NCI-H1105 treated with DMSO at 0.1 percent for 48 hours (cell line): Measurements from ENCODE around the gene DCHS1.

Experiments used
- DNase-seq: peaks from one replicate; lab custom pipeline; 2025; lab: John Stamatoyannopoulos, UW

Gene DCHS1

DNA sequence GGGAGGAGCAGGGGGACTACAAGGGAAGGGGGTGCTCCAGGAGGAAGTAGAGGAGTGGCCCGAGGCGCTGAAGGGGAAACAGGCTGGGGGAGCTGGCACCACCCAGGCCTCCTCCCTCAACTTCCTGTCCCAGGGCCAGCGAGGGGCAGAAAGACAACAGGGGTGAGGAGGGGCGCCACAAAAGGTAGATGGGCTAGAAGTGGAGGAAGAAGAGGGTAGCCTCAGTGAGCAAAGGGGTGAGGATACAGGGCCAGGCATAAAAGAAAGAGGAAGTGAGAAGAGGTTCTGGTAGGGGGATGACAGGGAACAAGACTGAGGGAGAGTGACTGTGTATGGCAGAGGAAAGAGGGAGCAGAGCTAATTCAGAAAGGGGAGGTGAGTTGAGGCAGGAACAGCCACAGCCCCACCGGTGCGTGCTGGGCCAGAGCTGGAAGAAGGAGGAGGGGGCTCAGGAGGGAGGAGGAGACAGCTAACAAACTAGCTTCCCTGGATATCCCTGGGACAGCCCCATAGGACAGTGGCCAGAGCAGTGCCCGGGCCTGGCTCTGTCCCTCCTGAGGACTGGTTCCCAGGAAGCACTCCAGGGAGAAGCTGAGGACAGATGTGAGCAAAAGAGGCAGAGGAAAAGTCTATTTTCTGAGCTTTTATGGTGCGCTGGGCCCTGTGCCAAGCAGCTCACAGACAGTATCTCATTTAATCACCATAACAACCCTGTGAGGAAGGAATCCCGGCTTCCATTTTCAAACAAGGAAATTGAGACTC, 8.5 kb downstream of the DCHS1 start:
- DNase-seq, result no peak

DNA sequence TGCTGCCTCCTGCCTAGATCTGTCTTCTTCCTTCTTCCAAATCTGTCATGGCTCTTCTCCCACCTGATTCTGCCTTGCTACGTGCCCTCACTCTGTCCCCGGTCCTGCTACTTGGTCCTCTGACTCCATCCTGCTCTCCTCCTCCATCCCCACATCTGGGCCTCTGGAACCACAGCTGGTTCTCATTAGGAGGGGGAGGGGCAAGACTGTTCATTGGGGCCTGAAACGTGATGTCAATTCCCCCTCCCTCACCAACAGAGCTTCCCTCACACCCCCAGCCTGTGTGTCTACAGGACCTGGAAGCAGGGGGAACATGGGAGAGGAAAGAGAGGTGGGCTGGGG, 9.1 kb downstream of the DCHS1 start:
- no peak for DNase-seq

DNA sequence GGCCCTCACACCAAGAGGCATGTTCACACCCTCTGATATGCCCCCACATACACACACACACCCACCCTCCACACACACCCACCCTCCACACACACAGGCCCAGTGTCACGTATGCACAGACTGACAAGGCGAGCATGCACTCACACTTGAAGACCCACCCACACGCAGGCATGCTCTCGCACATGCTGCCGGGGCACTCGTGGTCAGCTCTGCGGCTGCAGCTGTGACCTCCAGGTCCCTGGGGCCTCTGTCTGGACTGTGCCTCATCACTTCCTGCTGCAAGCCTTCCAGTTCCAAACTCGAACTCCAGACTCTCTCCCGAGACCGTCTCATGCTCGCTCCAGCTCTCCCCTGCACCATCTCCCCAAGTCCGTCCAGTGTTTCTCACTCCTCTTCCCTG, 9.5 kb downstream of the DCHS1 start:
- no peak for DNase-seq

DNA sequence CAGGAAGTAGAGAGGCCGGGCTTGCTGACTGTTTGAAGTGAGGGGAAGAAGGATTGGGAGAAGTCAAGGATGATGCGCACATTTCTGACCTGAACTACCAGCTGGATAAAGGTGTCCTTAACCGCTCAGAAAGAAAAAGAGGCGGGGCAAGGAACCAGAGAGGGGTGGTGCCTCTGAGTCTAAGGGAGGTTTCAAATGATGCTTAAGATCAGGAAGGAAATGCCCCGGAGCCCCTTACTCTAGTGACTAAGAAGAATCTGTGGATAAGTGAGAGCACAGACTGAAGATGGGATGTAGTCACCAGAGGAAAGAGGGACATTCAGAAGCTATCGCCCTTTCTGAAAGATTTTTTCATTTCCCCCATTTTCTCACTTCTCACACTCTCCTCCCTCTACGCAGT, 12.7 kb downstream of the DCHS1 start:
- DNase-seq, result no peak

DNA sequence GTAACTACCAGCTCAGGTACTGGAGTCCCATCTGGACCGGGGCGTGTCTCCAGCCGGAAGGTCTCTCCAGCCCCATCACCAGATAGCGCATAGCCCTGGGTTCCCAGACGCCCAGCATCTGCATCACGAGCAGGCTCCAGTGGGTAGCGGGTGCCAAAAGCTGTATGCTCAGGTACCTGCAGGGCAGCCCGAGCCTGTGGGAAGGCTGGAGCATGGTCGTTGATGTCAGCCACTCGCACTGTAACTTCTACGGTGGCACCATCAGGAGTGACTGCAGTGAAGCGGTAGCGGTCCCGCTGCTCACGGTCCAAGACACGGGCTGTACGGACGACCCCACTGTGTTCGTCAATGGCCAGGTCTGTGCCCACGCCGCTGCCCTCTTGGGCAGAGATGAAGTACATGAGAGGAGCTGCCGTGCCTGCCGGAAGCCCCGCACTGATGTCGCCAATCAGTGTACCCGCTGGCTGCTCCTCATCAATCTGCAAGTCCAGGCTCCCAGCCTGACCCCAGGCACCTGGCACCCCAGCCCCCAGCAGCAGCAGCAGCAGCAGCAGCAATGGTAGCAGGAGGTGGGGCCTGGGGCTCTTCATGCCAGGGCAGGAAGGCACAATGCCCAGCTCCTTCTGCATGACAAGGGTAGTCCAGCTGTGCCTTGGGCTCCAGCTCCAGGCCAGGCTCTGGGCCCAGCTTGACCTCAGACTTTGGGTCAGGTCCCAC, 14.5 kb downstream of the DCHS1 start:
- no peak for DNase-seq

DNA sequence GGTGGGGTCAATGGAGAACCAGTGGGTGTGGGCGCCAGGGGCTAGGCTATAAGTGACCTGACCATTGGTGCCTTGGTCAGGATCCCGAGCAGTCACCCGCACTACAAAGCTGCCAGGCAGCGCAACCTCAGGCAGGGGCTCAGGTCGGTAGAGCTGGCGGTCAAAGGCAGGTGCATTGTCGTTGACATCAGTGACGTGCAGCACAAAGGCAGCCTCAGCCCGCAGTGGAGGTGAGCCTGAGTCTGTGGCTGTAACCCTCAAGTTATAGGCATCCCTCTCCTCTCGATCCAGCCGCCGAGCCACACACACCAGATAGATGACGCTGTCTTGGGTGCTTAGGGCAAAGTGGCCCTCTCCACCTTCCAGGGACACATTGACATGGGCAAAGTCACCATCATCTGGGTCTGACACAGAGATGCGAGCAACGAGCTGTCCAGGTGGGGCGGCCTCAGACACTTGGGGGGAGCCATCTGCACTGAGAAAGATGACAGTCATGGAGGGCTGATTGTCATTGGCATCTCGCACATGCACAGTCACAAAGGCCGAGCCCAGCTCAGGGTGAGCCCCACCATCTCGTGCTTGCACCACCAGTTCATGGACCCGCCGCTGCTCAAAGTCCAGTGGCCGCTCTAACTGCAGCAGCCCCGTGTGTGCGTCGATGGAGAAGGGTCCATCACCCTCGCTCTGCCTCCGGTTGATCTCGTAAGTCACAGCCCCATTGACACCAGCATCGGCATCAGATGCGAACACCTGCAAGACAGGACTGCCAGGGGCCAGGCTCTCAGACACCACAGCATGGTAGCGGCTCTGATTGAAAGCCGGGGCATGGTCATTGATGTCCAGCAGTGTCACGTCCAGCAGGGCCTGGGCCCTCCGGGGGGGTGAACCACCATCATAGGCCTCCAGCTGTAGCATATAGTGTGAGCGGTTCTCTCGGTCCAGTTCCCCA, 15.3 kb downstream of the DCHS1 start:
- no peak for DNase-seq

DNA sequence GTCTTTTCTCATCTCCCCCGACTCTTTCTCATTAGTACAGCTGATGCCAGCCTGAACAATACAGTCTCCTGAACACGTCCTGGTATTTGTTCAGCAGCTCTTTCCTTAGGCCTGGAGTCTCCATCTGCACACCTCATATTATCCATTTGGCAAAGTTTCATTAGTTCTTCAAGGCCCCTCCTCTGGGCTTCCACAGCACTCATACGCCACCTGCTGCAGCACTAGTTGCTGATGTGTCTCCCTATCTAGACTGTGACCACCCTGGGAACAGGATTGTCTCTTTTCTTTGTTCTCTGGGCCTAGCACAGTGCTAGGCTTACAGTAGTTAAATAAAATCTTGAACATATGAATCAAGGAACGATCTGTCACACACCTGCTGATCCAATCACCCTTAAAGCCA, 17.2 kb downstream of the DCHS1 start:
- DNase-seq, result no peak

DNA sequence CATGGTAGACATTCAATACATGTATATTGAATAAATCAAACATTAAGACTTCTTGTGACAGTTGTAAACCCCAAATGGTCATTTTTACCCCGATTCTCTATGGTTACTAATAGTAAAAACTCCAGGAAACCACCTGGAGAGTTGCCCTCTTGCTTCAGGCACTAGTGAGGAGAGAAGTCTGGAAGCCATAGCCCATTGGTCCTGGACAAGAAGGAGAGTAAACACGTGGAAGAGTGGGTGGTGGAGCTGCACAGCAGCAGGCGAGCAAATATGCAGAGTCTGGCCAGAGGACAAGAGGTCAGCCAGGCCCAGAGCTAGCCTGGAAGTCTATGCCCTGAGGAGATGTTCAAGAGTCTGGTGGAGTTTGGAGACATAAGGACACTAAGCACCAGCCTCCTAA, 17.7 kb downstream of the DCHS1 start:
- DNase-seq, result no peak

DNA sequence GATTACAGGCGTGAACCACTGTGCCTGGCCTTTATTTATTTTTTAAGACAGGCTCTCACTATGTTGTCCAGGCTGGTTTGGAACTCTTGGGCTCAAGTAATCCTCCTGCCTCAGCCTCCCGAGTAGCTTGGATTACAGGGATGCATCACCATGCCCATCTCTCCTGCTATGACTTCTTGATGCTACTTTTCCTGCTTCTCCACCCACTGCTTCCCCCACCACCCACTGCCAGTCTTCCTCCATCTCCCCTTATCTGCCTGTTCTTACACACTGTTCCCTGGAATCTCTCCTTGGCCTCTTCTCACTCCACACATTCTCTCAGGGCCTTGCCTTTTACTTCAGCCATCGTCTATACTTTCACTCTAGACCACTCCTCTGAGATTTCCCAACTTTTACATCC, 19.1 kb downstream of the DCHS1 start:
- DNase-seq, result no peak

DNA sequence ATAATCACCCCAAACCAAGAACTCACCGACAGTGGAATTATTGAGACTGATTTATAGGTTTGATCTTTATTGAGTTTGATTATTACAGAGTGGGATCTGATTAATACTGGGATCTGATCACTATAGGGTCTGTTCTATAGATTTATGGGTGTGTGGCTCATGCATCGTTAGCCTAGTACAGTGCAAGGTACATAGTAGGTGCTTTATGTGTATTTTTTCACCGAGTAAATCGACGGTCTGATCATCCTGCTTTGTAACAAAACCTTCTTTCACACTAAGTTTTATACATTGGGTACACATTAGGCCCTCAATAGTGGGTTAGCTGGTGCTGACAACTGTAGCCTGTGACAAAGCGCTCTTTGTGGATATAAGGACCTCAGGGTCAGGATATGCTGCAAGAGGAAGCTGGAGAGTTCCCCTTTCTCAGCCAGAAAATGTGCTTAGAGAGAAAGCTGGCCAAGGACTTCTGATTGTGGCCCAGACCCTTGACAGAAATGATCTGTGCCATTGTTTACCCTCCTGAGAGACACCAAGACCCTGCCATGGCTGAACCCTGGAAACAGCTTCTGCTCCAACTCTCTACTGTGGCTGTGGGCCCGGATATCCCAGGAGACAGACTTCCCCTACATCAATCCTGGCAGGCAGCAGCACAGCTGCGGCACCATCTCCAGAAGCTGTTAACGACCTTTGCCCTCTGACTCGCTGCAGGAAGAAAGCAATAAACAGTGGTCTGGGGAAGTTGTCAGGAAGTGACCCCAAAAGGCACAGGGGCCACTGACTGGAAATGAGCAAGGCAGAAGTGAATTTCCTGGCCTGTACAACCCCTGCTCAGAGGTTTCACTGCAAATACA, 20.3 kb downstream of the DCHS1 start:
- DNase-seq, result no peak

DNA sequence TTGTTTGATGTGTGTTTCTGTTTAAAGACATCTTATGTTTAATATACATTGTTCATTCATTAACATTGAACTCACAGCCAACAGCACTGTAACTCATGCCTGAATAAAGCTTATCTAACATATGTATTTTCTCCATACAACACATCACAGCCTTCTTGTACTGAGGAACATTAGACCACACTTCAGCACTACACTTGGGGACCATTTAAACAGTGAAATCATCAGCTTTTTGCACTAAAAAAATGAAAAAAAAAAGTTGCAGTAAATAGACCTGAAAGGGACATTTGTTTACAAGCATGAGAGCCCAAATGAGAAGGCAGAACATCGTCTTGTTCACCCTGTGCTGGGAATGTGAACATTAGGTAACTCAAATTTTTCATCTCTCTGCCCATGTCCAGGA, 21.1 kb downstream of the DCHS1 start:
- no peak for DNase-seq

DNA sequence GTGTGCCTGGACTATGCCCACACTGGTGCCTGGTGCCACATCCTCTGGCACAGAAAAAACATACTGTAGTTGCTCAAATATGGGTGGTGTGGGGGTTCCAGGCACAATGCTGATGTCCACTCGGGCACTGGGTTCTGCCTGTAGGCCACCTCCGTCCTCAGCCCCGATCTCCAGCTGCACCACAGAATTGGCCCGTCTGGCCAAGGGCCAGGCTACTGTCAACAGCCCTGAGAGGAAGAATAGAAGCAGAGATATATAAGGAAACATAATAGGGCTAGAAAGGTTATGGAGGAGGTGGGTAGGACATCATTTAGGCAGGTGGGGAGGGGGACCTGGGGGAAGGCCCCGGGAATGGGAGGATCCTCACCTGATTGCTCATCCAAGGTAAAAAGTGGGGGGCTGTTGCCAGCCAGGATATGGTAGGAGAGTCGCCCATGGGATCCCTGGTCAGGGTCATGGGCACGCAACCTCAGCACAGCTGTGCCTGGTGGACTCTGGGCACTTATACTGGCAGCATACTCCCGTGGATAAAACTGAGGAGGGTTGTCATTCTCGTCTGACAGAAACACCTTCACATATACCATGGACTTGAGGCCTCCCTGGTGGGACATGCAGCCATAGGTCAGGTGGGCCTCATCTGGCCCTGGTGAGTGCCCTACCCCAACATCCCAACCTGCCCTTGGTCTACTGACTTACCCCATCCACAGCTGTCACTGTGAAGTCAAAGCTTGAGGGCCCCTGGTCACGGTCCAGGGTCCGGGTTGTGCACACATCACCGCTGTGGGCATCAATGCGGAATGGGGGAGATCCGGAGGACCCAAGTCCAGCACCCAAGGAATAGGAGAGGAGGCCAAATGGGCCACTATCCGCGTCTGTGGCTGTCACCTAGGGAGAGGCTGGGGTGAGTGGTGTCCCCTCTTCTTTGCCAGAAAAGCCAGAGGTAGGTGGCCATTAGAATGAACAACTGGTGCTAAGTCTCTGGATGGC, 21.9 kb downstream of the DCHS1 start:
- DNase-seq, result no peak

DNA sequence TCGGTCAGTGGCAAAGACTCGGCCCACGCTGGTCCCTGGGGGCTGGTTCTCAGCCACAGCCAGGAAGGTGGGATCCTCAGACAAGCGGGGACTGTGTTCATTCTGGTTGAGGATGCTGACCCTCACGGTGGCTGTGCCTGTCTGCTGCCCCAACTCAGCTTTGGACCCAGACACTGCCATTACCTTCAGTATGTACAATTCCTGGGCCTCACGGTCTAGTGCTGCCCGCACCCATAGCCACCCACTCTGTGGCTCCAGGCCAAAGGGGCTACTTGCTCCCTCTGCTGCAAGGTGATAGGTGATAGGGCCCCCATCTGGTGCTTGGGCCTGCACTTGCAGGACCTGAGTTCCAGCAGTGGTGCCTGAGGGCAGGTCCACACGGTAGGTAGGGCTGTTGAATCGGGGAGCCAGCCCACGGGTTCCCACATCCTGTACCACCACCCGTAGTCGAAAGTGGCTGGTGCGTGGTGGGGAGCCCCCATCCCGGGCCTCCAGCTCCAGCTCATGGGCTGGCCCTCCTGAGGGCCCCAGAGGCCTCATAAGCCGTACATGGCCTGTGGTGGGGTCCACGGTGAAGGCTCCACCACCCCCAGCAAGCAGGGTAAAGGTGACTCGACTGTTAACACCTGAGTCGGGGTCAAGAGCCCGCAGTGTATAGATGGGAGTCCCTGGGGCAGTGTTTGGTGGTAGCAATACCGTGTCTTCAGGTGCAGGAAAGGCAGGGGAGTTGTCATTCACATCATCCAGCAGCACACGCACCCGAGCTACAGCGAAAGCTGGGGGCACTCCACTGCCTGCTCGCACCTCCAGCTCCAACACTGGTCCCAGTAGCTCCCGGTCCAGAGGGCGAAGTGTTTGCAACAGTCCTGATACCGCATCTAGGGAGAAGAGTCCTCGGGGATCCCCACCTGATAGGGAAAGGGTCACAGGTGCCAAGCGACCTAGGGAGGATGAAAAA, 23.2 kb downstream of the DCHS1 start:
- DNase-seq, result no peak

DNA sequence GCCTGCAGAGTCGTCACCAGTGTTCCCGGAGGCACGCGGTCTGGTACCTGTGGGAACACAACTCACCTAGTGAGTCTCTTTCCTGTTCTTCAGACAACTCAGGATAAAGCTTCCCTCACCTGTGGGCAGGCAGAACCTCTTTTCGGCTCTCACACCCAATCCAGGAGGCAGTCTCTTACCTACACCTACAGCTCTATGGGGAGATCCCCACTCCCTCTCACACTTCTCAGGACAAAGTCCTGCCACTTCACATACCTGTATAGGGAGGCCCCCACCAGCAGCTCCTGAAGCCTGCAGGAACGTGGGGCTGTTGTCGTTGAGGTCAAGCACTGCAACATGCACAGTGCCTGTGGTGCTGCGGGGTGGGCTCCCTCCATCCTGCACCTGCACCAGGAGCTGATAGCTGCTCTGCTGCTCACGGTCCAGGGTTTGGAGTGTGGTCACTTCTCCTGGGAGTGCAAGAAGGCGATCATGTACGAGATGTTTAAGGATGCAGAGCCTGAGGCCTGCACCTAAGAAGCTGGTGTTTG, 24.2 kb downstream of the DCHS1 start:
- no peak for DNase-seq

DNA sequence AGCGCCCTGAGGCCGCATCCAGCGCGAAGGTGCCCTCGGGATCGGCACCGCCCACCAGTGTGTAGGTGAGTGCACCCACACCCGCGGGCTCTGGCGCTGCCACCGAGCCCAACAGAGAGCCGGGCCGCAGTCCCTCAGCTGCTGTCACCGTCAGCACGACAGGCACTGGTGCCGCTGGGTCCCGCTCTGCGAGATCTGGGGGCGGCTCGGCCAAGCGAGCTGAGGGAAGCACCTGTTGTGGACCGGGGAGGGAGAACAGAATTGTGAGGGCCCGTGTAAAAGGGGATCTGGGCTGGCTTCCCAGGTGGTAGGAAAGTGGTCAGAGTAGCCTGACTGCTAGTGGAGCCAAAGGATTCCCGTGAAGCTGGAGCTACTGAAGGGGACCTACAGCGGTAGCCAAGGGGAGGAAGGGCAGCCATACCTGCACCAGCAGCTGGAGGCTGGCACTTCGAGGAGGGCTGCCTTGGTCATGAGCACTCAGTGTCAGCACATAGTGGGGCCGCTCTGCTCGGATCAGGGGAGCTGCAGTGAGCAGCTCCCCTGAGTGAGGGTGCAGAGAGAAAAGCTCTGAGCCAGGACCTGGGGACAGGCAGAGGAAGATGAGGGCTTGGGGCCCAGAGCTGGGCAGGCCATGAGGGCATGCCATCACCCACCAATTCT, 24.8 kb downstream of the DCHS1 start:
- no peak for DNase-seq

DNA sequence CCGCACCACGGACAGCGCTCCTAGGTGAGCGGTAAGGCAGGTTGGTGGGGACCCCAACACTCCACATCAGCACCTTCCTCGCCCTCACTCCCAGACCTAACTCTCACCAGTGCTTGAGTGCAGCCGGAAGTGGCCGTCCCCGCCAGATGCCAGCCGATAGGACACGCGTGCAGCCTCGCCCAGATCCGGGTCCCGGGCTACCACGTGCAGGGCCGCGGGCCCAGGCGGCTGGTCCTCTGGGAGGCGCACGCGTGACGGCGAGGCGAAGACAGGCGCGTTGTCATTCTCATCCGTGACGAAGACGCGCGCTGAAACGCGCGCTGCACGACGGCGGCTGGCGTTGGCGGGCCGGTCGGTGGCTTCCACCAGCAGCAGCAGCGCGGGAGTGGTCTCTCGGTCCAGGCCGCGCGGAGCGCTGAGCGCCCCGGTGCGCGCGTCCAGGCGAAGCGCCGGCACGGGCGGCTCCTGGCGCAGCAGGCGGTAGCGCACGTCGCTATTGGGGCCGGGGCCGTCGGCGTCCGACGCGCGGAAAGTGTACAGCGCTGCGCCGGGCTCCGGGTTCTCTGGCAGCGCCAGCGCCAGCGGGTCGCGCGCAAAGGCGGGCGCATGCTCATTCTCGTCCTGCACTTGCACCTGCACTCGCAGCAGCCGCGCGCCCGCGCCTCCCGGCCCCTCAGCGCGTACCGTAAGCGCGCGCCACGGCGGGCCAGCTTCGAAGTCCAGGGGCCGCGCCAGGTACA, 25.5 kb downstream of the DCHS1 start:
- no peak for DNase-seq

DNA sequence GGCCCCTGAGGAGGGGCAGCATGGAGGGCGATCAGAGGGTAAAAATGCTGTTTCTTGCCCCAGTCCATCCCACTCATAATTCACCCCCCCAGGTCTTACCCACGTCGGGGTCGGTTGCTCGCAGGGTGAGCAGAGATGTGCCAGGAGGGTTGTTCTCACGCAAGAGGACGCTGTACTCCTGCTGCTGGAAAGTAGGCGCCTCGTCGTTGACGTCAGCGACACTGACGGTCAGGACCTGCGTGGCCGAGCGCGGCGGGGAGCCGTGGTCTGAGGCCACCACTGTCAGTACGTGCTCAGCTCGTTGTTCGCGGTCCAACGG, 26.1 kb downstream of the DCHS1 start:
- DNase-seq, result no peak

DNA sequence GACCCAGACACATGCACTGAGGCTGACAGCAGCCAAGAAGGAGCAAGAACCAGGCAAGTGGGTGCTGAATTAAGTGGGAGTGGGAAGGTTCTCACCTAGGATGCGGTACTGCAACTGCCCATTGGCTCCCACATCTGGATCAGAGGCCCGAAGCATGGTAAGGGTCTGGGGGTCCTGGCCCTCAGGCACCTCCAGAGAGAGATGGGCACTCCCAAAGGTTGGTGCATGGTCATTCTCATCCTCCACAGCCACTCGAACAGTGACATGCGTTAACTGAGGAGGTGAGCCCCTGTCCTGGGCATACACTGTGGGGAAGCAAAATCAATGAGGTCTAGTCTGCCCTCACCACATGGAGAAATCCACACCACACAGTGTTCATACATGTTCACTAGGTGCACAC, 27.1 kb downstream of the DCHS1 start:
- DNase-seq, result no peak
